MCF 10A (cell line): ENCODE data around the gene NXPH4. TPM values are rescaled to one million over a fixed set of nuclear protein-coding genes. Genes with fewer than 3 reads are reported as not detected.

ENCODE experiments used
- BruUV-seq: library from RNA; stranded (reverse); fragments of 400-500 nt; replicated peaks from 2 replicates; lab custom pipeline; 2021; lab: Mats Ljungman, UMichigan
- CTCF ChIA-PET: fragments of 300-600 bp; sonication (Branson Sonifier 250); formaldehyde crosslinking; extraction: SDS; loops from one replicate; lab custom pipeline; 2021; ENCODE audit warnings: antibody characterized with exemption, inconsistent platforms; lab: Yijun Ruan, JAX
- POLR2A ChIA-PET: fragments of 300-600, 350-650 bp; sonication (Branson Sonifier 250); formaldehyde crosslinking; extraction: SDS; loops from one replicate; lab custom pipeline; 2020; ENCODE audit warnings: antibody characterized with exemption, inconsistent platforms; lab: Yijun Ruan, JAX
- DNase-seq: peaks from one replicate; pipeline ENCODE4 v3.0.0-alpha.2; 2018; ENCODE audit not compliant: unreplicated experiment
- H3K27ac Mint-ChIP-seq: one replicate; pipeline ENCODE4 v1.8.0; 2022; ENCODE audit warnings: mild to moderate bottlenecking, low read depth, mixed read lengths; ENCODE audit not compliant: unreplicated experiment
- H3K27me3 Mint-ChIP-seq: one replicate; pipeline ENCODE4 v1.8.0; 2022; ENCODE audit warnings: mixed read lengths; ENCODE audit not compliant: insufficient read depth, unreplicated experiment
- H3K36me3 Mint-ChIP-seq: one replicate; pipeline ENCODE4 v1.8.0; 2022; ENCODE audit warnings: mild to moderate bottlenecking, moderate library complexity, mixed read lengths; ENCODE audit not compliant: insufficient read depth, unreplicated experiment
- H3K4me1 Mint-ChIP-seq: one replicate; pipeline ENCODE4 v1.8.0; 2022; ENCODE audit warnings: mixed read lengths; ENCODE audit not compliant: insufficient read depth, unreplicated experiment
- H3K4me3 Mint-ChIP-seq: one replicate; pipeline ENCODE4 v1.8.0; 2022; ENCODE audit warnings: mild to moderate bottlenecking, moderate library complexity, mixed read lengths; ENCODE audit not compliant: unreplicated experiment
- H3K9me3 Mint-ChIP-seq: one replicate; pipeline ENCODE4 v1.8.0; 2022; ENCODE audit warnings: mixed read lengths; ENCODE audit not compliant: unreplicated experiment
- CTCF ChIP-seq: fragments of 200-600 bp; IDR thresholded peaks from one replicate; pipeline ENCODE4 v1.8.0; 2022; ENCODE audit warnings: antibody characterized with exemption, mild to moderate bottlenecking; ENCODE audit not compliant: unreplicated experiment
- intact Hi-C: fragments of 100-400 bp; cut with micrococcal nuclease; formaldehyde crosslinking; loops from 2 replicates; pipeline ENCODE4 v1.14.1; 2022
- total RNA-seq: library from RNA; stranded (reverse); gene quantifications from 2 replicates; pipeline ENCODE4 v1.2.3, GENCODE V29; 2022

NXPH4 gene
- total RNA-seq, 1 experiment from 2014 or later, result 2.2 TPM

DNA sequence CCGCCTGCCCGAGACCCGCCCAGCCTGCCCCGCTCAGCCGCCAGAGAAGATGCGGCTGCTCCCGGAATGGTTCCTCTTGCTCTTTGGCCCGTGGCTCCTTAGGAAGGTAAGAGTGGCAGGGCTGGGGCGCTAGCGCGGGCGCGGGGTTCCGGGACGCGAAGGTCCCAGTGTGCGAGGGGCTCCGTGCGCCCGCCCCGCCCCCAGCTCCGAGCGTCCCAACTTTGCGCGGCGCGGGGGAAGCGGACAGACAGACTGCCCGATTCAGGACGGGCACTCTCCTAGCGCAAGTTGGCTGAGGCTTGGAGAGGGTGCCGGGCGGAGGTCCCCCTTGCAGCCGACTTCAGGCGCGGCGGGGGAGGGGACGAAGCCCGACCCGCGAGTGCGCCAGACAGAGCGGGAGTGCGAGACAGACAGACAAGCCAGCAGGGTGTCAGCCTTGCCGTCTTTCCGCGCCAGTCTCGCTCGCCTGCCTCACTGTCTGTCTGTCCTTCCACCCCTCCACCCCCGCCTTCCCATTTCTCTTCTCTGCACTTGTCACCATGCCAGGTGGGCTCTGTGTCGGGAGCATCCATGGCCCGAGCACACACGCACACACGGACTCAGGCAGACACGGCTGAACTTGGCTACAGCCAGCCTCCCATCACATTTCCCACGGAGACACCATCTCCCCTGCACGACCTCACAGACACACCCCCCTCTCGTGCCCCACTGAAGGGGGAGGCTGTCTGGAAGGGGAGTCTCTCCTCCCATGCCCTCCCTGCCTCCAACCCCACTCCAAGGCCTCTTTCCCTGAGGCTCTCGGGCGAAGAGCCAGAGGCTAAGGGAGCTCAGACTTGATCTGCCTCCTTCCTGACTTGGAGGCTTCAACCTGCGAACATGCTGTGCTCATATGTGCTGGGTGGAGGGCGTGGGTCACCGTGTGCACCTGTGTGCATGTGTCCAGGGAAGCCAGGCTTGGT, 606 bp downstream of the NXPH4 start:
- no TSS peak for BruUV-seq
- no peaks in the 10 kb centered on the region for H3K36me3 Mint-ChIP-seq
- peak overlapping the region; percentile 72 for H3K4me3 Mint-ChIP-seq
- ChIA-PET POLR2A (interaction anchor here (0.7 to 1.1 kb wide), 3 partner anchors 23 to 185 kb away, joined by 3 read pairs; no protein-coding TSS in a partner anchor), CTCF (interaction anchor here (0.7 to 1.9 kb wide), 6 partner anchors 11 to 40 kb away, joined by 4 to 13 read pairs (median 5); partner anchors contain the start of gene SHMT2)
- H3K27me3 Mint-ChIP-seq, result peaks cover 70% of the 10 kb centered on the region
- intact Hi-C loops, result no loop called here
- no peaks in the 10 kb centered on the region for H3K9me3 Mint-ChIP-seq
- no peak for TF ChIP-seq CTCF
- peak overlapping the region; percentile 42 for H3K27ac Mint-ChIP-seq
- peaks cover 34% of the 10 kb centered on the region for H3K4me1 Mint-ChIP-seq
- no peak for DNase-seq

DNA sequence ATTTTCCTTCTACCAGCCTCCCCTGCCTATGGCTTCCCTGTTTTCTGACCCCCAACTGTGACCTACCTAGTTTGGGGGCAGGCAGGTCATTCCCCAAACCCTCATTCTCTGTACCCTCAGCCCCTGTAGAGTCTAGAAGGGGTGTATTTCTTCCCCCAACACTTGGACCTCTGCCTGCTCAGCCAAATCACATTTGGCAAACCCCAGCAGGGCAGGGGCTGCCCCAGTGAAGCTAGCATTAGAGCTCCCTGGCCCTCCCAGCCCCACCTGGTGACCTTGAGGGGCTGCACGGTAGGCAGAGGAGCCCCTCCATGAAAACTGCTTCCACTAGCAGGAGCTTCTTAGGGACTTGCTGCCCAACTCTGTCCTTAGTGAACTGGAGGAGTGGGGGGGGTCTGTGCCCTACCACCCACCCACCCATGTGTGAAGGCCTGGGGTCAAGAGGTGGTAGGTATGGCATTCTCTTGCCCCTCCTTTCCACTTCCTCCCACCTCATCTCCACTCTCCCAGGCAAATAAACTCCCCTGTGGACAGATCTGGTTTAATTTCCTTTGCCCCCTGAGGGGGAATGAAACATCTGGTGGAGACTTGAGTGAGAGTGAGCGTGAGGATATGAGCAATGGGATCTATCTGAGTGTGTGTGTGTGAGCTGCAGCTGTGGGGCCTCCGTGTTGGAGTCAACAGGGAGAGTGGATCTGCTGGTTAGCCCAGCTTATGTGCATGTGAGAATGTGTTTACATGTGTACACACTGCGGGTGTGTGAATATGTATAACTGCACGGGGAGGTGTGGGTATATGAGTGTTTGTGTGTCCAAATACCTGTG, 1.6 kb downstream of the NXPH4 start:
- no TSS peak for BruUV-seq
- no peak for DNase-seq
- peaks cover 34% of the 10 kb centered on the region for H3K4me1 Mint-ChIP-seq

DNA sequence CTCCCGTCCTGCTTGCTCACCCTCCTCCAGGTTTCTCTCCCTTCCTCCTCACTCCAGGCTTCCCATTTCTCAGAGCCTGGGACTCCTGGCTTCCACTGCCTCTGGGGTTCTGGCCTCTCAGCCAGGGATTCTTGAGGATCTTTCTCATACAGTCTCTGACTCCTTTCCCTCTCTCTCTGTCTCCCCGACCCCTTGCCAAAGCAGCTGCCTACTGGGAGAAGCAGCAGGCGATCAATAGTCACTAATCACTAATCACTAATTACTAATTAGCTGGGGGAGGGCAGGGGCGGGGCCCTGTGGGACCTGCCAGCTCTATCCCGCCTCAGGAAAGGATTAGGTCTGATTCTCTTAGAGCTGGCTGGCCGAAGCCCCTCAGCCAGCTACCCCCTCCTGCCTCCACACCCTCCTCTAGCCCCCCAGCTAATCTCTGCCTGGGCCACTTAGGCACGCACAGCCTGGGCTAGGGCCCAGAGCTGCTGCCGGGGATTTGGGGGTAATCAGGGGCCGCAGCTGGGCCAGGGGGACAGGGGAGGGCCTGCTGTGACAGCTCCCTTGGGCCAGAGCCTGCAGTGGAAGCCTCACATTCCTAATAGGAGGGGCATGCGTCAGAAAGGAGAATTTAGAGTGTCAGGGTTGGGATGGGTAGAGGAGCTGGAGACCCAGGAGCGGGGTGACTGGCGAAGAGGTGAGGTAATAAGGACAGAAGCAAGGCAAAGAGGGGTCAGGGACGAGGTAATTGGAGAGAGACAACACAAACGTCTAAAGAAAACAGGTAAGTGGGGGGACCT, 2.8 kb downstream of the NXPH4 start:
- TF ChIP-seq CTCF, result no peak
- Mint-ChIP-seq H3K36me3 (no peaks in the 10 kb centered on the region), H3K4me3 (no peak overlapping the region), H3K27me3 (peaks cover 70% of the 10 kb centered on the region), H3K27ac (no peak overlapping the region), H3K4me1 (peaks cover 34% of the 10 kb centered on the region), H3K9me3 (no peaks in the 10 kb centered on the region)
- CTCF ChIA-PET, result interaction anchor here (0.6 to 1.8 kb wide), 4 partner anchors 10 to 24 kb away, joined by 3 to 6 read pairs (median 5); partner anchors contain the start of gene SHMT2
- no peak for DNase-seq
- intact Hi-C loops, result no loop called here
- BruUV-seq, result no TSS peak
- POLR2A ChIA-PET, result interaction anchor here (0.6 to 0.7 kb wide), 2 partner anchors 10 to 290 kb away, joined by 3 read pairs; partner anchors contain the start of gene SHMT2

More for the DNA sequence above, 1.6 kb downstream of the NXPH4 start:
- ChIA-PET CTCF (interaction anchor here (0.7 to 1.9 kb wide), 6 partner anchors 11 to 152 kb away, joined by 4 to 13 read pairs (median 6); partner anchors contain the start of gene SHMT2), POLR2A (interaction anchor here (1.0 to 1.1 kb wide), 2 partner anchors 22 to 130 kb away, joined by 3 read pairs; no protein-coding TSS in a partner anchor)
- intact Hi-C loops, result no loop called here
- Mint-ChIP-seq H3K4me3 (no peak overlapping the region), H3K36me3 (no peaks in the 10 kb centered on the region), H3K9me3 (no peaks in the 10 kb centered on the region), H3K27ac (no peak overlapping the region), H3K27me3 (peaks cover 73% of the 10 kb centered on the region)
- no peak for TF ChIP-seq CTCF
